ENCODE measurements around the gene RFX7.

The RFX7 gene

GRCh38 chr15:56059716-56060115, 184.0 kb downstream of the RFX7 start:
- H3K79me2 ChIP-seq = no peaks in the 10 kb centered on the region
- no peak overlapping the region for H3K4me3 ChIP-seq (ENCODE audit: low read depth, low read length)
- no peak overlapping the region for H3K27ac ChIP-seq
- no peak overlapping the region for H3K4me2 ChIP-seq (ENCODE audit: low read length)
- no peak for TF ChIP-seq CTCF (IDR thresholded peaks at IDR 0.05)
- no peaks in the 10 kb centered on the region for H3K4me1 ChIP-seq
- H2AFZ ChIP-seq = no peak overlapping the region
- H3K9ac ChIP-seq = no peak overlapping the region
- no peaks in the 10 kb centered on the region for H3K36me3 ChIP-seq (ENCODE audit: control insufficient read depth, insufficient read depth, low read length)
- H3K27me3 ChIP-seq (ENCODE audit: control insufficient read depth, insufficient read depth, low read length) = no peaks in the 10 kb centered on the region
- no peaks in the 10 kb centered on the region for H3K9me3 ChIP-seq (ENCODE audit: control insufficient read depth, low read length)

GRCh38 chr15:56058986-56059385, 184.7 kb downstream of the RFX7 start:
- no peak overlapping the region for H3K27ac ChIP-seq
- no peaks in the 10 kb centered on the region for H3K9me3 ChIP-seq (ENCODE audit: control insufficient read depth, low read length)
- H3K4me1 ChIP-seq = no peaks in the 10 kb centered on the region
- no peaks in the 10 kb centered on the region for H3K79me2 ChIP-seq
- no peak overlapping the region for H3K4me3 ChIP-seq (ENCODE audit: low read depth, low read length)
- H3K4me2 ChIP-seq (ENCODE audit: low read length) = no peak overlapping the region
- no peaks in the 10 kb centered on the region for H3K27me3 ChIP-seq (ENCODE audit: control insufficient read depth, insufficient read depth, low read length)
- H3K9ac ChIP-seq = no peak overlapping the region
- no peak for TF ChIP-seq CTCF (IDR thresholded peaks at IDR 0.05)
- H3K36me3 ChIP-seq (ENCODE audit: control insufficient read depth, insufficient read depth, low read length) = no peaks in the 10 kb centered on the region
- no peak overlapping the region for H2AFZ ChIP-seq

- Histone ChIP-seq H2AFZ (no peak overlapping the region), H3K79me2 (no peaks in the 10 kb centered on the region), H3K27me3 (ENCODE audit: control insufficient read depth, insufficient read depth, low read length) (no peaks in the 10 kb centered on the region), H3K4me3 (ENCODE audit: low read depth, low read length) (no peak overlapping the region), H3K4me2 (ENCODE audit: low read length) (no peak overlapping the region), H3K9me3 (ENCODE audit: control insufficient read depth, low read length) (no peaks in the 10 kb centered on the region), H3K36me3 (ENCODE audit: control insufficient read depth, insufficient read depth, low read length) (no peaks in the 10 kb centered on the region), H3K27ac (no peak overlapping the region), H3K9ac (no peak overlapping the region), H3K4me1 (no peaks in the 10 kb centered on the region)
- no peak for TF ChIP-seq CTCF (IDR thresholded peaks at IDR 0.05)
Observed at GRCh38 chr15:56056626-56057025, 187.1 kb downstream of the RFX7 start.

GRCh38 chr15:56053046-56053400, 190.7 kb downstream of the RFX7 start:
- H3K9ac ChIP-seq = no peak overlapping the region
- no peak overlapping the region for H3K27ac ChIP-seq
- no peaks in the 10 kb centered on the region for H3K79me2 ChIP-seq
- no peaks in the 10 kb centered on the region for H3K27me3 ChIP-seq (ENCODE audit: control insufficient read depth, insufficient read depth, low read length)
- no peaks in the 10 kb centered on the region for H3K36me3 ChIP-seq (ENCODE audit: control insufficient read depth, insufficient read depth, low read length)
- H3K4me3 ChIP-seq (ENCODE audit: low read depth, low read length) = no peak overlapping the region
- H3K9me3 ChIP-seq (ENCODE audit: control insufficient read depth, low read length) = no peaks in the 10 kb centered on the region
- no peaks in the 10 kb centered on the region for H3K4me1 ChIP-seq
- peak overlapping the region; percentile 3 for H2AFZ ChIP-seq
- no peak overlapping the region for H3K4me2 ChIP-seq (ENCODE audit: low read length)
- no peak for TF ChIP-seq CTCF (IDR thresholded peaks at IDR 0.05)

GRCh38 chr15:56052395-56053045, 191.2 kb downstream of the RFX7 start:
- H3K9ac ChIP-seq = no peak overlapping the region
- no peaks in the 10 kb centered on the region for H3K27me3 ChIP-seq (ENCODE audit: control insufficient read depth, insufficient read depth, low read length)
- no peak overlapping the region for H3K27ac ChIP-seq
- no peaks in the 10 kb centered on the region for H3K9me3 ChIP-seq (ENCODE audit: control insufficient read depth, low read length)
- H3K36me3 ChIP-seq (ENCODE audit: control insufficient read depth, insufficient read depth, low read length) = no peaks in the 10 kb centered on the region
- H3K4me2 ChIP-seq (ENCODE audit: low read length) = no peak overlapping the region
- H3K4me1 ChIP-seq = no peaks in the 10 kb centered on the region
- no peaks in the 10 kb centered on the region for H3K79me2 ChIP-seq
- TF ChIP-seq CTCF (IDR thresholded peaks at IDR 0.05) = peak; percentile 54
- peak overlapping the region; percentile 8 for H2AFZ ChIP-seq
- no peak overlapping the region for H3K4me3 ChIP-seq (ENCODE audit: low read depth, low read length)

Data from parathyroid adenoma (tissue), 2 donors.